ENCODE measurements around the gene B9D1.

DNA sequence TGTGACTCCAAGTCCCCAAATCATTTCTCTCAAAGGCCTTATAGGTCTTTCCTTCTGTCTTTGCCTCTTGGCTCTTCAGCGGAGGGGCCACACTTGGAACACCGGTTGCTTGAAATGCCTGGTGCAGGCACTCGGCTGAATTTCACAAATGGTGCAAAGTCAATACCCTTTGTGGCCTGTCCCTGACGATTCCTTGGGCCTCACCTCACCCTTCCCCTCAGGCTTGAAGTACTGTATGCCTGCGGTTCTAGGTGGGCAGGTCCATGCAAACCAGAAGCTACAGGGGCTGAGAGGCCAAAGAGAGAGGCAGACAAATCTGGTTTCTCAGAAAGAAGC lies 4.1 kb upstream of the B9D1 start:
- TF ChIP-seq TAF1 (IDR thresholded peaks at IDR 0.05; ENCODE audit: low read depth, low read length), result no peak
- no peak for TF ChIP-seq POLR2A (IDR thresholded peaks at IDR 0.05; ENCODE audit: low read depth, low read length)
